ENCODE results near the gene KCNA3. TPM values are rescaled to one million over a fixed set of nuclear protein-coding genes. Genes with fewer than 3 reads are reported as not detected.

KCNA3 gene
- total and polyA plus RNA-seq, 2 of the 8 experiments (the other 6 are each of a cell fraction or from before 2014, with no cell fraction given) = 0.95 to 1.1 TPM

- no peak for TF ChIP-seq CHD7 (IDR thresholded peaks at IDR 0.05; ENCODE audit: insufficient replicate concordance, low read length)
- TF ChIP-seq SRF (IDR thresholded peaks at IDR 0.05; ENCODE audit: low read depth, low read length) = no peak
- no peak for TF ChIP-seq BRCA1 (IDR thresholded peaks at IDR 0.05; ENCODE audit: low read depth, low read length)
- TF ChIP-seq NANOG (IDR thresholded peaks at IDR 0.05; ENCODE audit: insufficient read depth, low read depth, low read length, poor library complexity, severe bottlenecking) = no peak
Measured at GRCh38 chr1:110684491-110684890, 9.8 kb upstream of the KCNA3 start (continued).
